ENCODE measurements around the gene HNRNPH1.
"Not testable (repeated sequence)": the region's sequence is repeated elsewhere in the genome, so short reads cannot be mapped to it uniquely, and the experiment has no call there.

DNA sequence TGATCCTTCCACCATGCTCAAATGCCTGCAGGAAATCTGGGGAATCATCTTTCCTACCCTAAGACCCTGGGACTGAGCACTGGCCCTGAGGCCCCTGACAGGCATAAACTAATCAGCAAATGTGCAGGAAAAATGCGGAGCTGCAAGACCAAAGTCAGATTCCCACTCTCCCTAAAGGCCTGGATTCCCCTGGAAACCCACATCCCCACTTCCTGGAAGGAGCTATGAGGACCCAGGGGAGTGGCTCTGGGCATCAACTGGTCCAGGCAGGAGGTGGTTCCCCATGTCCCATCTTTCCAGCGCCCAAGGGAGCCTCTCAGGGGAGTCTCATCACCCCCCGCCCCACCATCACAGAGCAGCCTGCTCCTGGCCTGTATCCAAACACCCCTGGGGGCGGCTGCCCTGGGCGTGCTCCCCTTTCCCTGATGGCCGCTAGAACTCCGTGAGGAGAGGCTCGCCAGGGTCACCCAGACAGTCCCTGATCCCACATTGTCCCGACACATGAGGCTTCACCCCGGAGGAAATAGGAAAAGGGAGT is 25.8 kb upstream of the HNRNPH1 start:
- TF ChIP-seq POLR2AphosphoS5 (IDR thresholded peaks at IDR 0.05): not testable (repeated sequence)
- TF ChIP-seq, protein P1, sequence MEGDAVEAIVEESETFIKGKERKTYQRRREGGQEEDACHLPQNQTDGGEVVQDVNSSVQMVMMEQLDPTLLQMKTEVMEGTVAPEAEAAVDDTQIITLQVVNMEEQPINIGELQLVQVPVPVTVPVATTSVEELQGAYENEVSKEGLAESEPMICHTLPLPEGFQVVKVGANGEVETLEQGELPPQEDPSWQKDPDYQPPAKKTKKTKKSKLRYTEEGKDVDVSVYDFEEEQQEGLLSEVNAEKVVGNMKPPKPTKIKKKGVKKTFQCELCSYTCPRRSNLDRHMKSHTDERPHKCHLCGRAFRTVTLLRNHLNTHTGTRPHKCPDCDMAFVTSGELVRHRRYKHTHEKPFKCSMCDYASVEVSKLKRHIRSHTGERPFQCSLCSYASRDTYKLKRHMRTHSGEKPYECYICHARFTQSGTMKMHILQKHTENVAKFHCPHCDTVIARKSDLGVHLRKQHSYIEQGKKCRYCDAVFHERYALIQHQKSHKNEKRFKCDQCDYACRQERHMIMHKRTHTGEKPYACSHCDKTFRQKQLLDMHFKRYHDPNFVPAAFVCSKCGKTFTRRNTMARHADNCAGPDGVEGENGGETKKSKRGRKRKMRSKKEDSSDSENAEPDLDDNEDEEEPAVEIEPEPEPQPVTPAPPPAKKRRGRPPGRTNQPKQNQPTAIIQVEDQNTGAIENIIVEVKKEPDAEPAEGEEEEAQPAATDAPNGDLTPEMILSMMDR (IDR thresholded peaks at IDR 0.05 in 8 of 11, conservative IDR thresholded peaks at IDR 0.05 in 3 of 11): not testable (repeated sequence)

Data from spleen (tissue), 7 donors.